PC-9 (cell line): Measurements from ENCODE around the gene ZBTB24. TPM values are rescaled to one million over a fixed set of nuclear protein-coding genes. Genes with fewer than 3 reads are reported as not detected.

Experiments used
- BruUV-seq: library from RNA; stranded (reverse); fragments of 400-500 nt; replicated peaks from 2 replicates; lab custom pipeline; 2021; lab: Mats Ljungman, UMichigan
- CTCF ChIA-PET: fragments of 300-600 bp; sonication (Branson Sonifier 250); formaldehyde crosslinking; loops from one replicate; lab custom pipeline; 2022; ENCODE audit warnings: antibody characterized with exemption; lab: Charles Lee
- POLR2A ChIA-PET: fragments of 300-600 bp; sonication (Branson Sonifier 250); formaldehyde crosslinking; loops from one replicate; lab custom pipeline; 2022; ENCODE audit warnings: antibody characterized with exemption; ENCODE audit not compliant: unreplicated experiment; lab: Charles Lee
- DNase-seq, 2 experiments: peaks; one replicate each; pipeline versions ENCODE4 v3.0.0 to v3.0.0-alpha.2; 2015 to 2022; ENCODE audit warnings: mixed read lengths in 1 of 2
- H2AFZ ChIP-seq: fragments of 200-600 bp; sonication (generic); 2 replicates; pipeline ENCODE4 v1.8.1; 2017; ENCODE audit warnings: antibody characterized with exemption
- H3F3A ChIP-seq: fragments of 200-600 bp; sonication (generic); 2 replicates; pipeline ENCODE4 v1.8.1; 2017; ENCODE audit warnings: antibody characterized with exemption, mild to moderate bottlenecking, low read depth; ENCODE audit not compliant: insufficient read depth
- H3K27ac ChIP-seq: fragments of 200-600 bp; sonication (generic); 2 replicates; pipeline ENCODE4 v1.6.1; 2016; ENCODE audit warnings: mixed run types
- H3K27me3 ChIP-seq: fragments of 200-600 bp; sonication (generic); 2 replicates; pipeline ENCODE4 v1.6.1; 2016; ENCODE audit warnings: low read depth, mixed run types; ENCODE audit not compliant: insufficient read depth
- H3K36me3 ChIP-seq: fragments of 200-600 bp; sonication (generic); 2 replicates; pipeline ENCODE4 v1.6.1; 2016; ENCODE audit warnings: low read depth, mixed run types
- H3K4me1 ChIP-seq: fragments of 200-600 bp; sonication (generic); replicated peaks from 2 replicates; pipeline ENCODE4 v1.6.1; 2016; ENCODE audit warnings: mixed run types; ENCODE audit not compliant: insufficient read depth
- H3K4me2 ChIP-seq: fragments of 200-600 bp; sonication (generic); 2 replicates; pipeline ENCODE4 v1.6.1; 2017; ENCODE audit warnings: mixed run types
- H3K4me3 ChIP-seq: fragments of 200-600 bp; sonication (generic); 2 replicates; pipeline ENCODE4 v1.6.1; 2016; ENCODE audit warnings: mixed run types
- H3K79me2 ChIP-seq: fragments of 200-600 bp; sonication (generic); 2 replicates; pipeline ENCODE4 v1.6.1; 2017; ENCODE audit warnings: low read depth, mixed run types
- H3K9me2 ChIP-seq: fragments of 200-600 bp; sonication (generic); 2 replicates; pipeline ENCODE4 v1.8.1; 2017; ENCODE audit warnings: mild to moderate bottlenecking; ENCODE audit not compliant: insufficient read depth
- H3K9me3 ChIP-seq: fragments of 200-600 bp; sonication (generic); 2 replicates; pipeline ENCODE4 v1.8.1; 2016; ENCODE audit warnings: low read depth; ENCODE audit not compliant: insufficient read depth
- H4K20me1 ChIP-seq: fragments of 200-600 bp; sonication (generic); 2 replicates; pipeline ENCODE4 v1.8.1; 2017; ENCODE audit not compliant: insufficient read depth
- EZH2 ChIP-seq: fragments of 200-600 bp; sonication (generic); IDR thresholded peaks from 2 replicates; pipeline ENCODE4 v1.8.0; 2017; ENCODE audit warnings: antibody characterized with exemption, low read depth
- intact Hi-C: fragments of 100-400 bp; cut with micrococcal nuclease; formaldehyde crosslinking; loops from one replicate; pipeline ENCODE4 v1.10.0; 2022; ENCODE audit not compliant: unreplicated experiment
- total RNA-seq: library from RNA; stranded (reverse); gene quantifications from 2 replicates; pipeline ENCODE4 v1.2.3, GENCODE V29; 2021
- TF ChIP-seq, protein P1 (sequence below): fragments of 200-600 bp; sonication (generic); conservative IDR thresholded peaks from 2 replicates; pipeline ENCODE4 v1.6.1; 2017; ENCODE audit warnings: mixed run types, antibody characterized with exemption, mild to moderate bottlenecking, moderate library complexity

Gene ZBTB24
- total RNA-seq, 1 experiment from 2014 or later: 7.2 TPM

DNA sequence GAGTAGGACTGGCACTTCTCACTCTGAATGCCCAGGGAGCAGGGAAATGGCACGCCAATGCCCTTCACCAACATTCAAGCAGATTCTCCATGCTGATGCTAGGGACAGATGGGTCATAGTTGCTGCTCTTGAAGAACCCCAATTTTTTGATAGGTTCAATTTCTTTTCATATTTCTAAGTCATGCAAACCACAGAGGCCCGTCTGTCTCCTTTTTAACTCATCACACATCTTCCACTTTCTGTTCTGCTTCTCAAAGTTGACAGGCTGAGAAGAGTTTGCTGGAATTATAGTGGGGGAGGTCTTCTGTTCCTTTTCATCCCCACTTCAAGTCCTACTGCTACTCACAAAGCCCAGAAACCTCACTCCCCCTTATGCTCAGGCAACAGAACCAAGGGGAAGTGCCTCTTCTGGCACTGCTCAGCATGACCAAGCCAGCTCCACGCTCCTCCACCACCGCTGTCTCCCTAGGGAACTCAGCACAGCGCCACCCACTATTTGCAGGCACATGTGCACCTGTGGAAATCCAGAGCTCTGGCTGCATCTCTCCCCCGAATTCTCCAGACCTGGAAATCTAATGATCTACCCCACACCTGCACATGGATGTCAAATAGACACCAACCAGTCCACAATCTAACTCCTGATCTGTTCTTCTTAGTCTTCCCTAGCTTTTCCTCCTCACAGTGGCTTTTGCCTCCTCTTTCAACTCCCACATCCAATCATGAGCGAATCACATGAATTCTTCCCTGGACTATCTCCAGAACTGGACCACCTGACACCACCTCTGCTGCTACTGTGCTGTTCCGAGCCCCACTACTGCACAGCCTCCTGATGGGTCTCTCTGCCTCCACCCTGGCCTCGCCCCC, 10.7 kb downstream of the ZBTB24 start:
- no peak overlapping the region for H3K4me2 ChIP-seq
- H3K27ac ChIP-seq: no peak overlapping the region
- peaks cover 48% of the 10 kb centered on the region for H3K36me3 ChIP-seq
- no peaks in the 10 kb centered on the region for H3K9me3 ChIP-seq
- no TSS peak for BruUV-seq
- H3K27me3 ChIP-seq: no peaks in the 10 kb centered on the region
- intact Hi-C loops: no loop called here
- no peak overlapping the region for H3K4me3 ChIP-seq
- peaks cover 7% of the 10 kb centered on the region; the same call in 1 of the 2 replicates for H4K20me1 ChIP-seq
- POLR2A ChIA-PET: interaction anchor here (0.6 kb wide), 1 partner anchor 33 kb away, joined by 4 read pairs; no protein-coding TSS in a partner anchor
- H3K4me1 ChIP-seq: no peaks in the 10 kb centered on the region
- DNase-seq: no peak
- TF ChIP-seq EZH2: no peak
- TF ChIP-seq, protein P1, sequence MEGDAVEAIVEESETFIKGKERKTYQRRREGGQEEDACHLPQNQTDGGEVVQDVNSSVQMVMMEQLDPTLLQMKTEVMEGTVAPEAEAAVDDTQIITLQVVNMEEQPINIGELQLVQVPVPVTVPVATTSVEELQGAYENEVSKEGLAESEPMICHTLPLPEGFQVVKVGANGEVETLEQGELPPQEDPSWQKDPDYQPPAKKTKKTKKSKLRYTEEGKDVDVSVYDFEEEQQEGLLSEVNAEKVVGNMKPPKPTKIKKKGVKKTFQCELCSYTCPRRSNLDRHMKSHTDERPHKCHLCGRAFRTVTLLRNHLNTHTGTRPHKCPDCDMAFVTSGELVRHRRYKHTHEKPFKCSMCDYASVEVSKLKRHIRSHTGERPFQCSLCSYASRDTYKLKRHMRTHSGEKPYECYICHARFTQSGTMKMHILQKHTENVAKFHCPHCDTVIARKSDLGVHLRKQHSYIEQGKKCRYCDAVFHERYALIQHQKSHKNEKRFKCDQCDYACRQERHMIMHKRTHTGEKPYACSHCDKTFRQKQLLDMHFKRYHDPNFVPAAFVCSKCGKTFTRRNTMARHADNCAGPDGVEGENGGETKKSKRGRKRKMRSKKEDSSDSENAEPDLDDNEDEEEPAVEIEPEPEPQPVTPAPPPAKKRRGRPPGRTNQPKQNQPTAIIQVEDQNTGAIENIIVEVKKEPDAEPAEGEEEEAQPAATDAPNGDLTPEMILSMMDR: no peak
- H3K9me2 ChIP-seq: no peaks in the 10 kb centered on the region
- peaks cover 16% of the 10 kb centered on the region; the same call in 1 of the 2 replicates for H3K79me2 ChIP-seq
- CTCF ChIA-PET: no interaction called here
- no peak overlapping the region for H2AFZ ChIP-seq
- no peaks in the 10 kb centered on the region for H3F3A ChIP-seq

GRCh38 chr6:109471105-109471810, 11.8 kb downstream of the ZBTB24 start:
- no TSS peak for BruUV-seq
- H3K36me3 ChIP-seq: peaks cover 54% of the 10 kb centered on the region
- no peak overlapping the region for H2AFZ ChIP-seq
- no peak for DNase-seq
- POLR2A ChIA-PET: no interaction called here
- H3K9me2 ChIP-seq: no peaks in the 10 kb centered on the region
- H3K79me2 ChIP-seq: peaks cover 5% of the 10 kb centered on the region; the same call in 1 of the 2 replicates
- no peaks in the 10 kb centered on the region for H3F3A ChIP-seq
- CTCF ChIA-PET: no interaction called here
- no peaks in the 10 kb centered on the region for H3K27me3 ChIP-seq
- H4K20me1 ChIP-seq: peaks cover 5% of the 10 kb centered on the region; the same call in 1 of the 2 replicates
- TF ChIP-seq, protein P1: no peak
- no peak for TF ChIP-seq EZH2
- no peaks in the 10 kb centered on the region for H3K4me1 ChIP-seq
- H3K4me2 ChIP-seq: no peak overlapping the region
- H3K4me3 ChIP-seq: no peak overlapping the region
- no peak overlapping the region for H3K27ac ChIP-seq
- H3K9me3 ChIP-seq: no peaks in the 10 kb centered on the region
- intact Hi-C loops: no loop called here

- Histone ChIP-seq H3K27ac (no peak overlapping the region), H3K27me3 (no peaks in the 10 kb centered on the region), H3K9me2 (no peaks in the 10 kb centered on the region), H3K4me2 (no peak overlapping the region), H3F3A (no peaks in the 10 kb centered on the region), H4K20me1 (peaks cover 5% of the 10 kb centered on the region; the same call in 1 of the 2 replicates), H3K4me3 (no peak overlapping the region), H2AFZ (no peak overlapping the region), H3K4me1 (no peaks in the 10 kb centered on the region), H3K79me2 (no peaks in the 10 kb centered on the region), H3K9me3 (no peaks in the 10 kb centered on the region), H3K36me3 (peaks cover 61% of the 10 kb centered on the region)
- ChIA-PET CTCF (no interaction called here), POLR2A (no interaction called here)
- intact Hi-C loops: no loop called here
- TF ChIP-seq, protein P1: no peak
- no peak for TF ChIP-seq EZH2
- no peak for DNase-seq
- no TSS peak for BruUV-seq
These were observed 13.3 kb downstream of the ZBTB24 start for GRCh38 chr6:109469591-109470189.
